ENCODE results near the gene FERMT1. TPM values are rescaled to one million over a fixed set of nuclear protein-coding genes. Genes with fewer than 3 reads are reported as not detected.
"Not testable (repeated sequence)": the region's sequence is repeated elsewhere in the genome, so short reads cannot be mapped to it uniquely, and the experiment has no call there.

The FERMT1 gene
- total and polyA plus RNA-seq, 11 donors, result 0.06 to 2.4 (median 1.1) TPM; not detected in 1

DNA sequence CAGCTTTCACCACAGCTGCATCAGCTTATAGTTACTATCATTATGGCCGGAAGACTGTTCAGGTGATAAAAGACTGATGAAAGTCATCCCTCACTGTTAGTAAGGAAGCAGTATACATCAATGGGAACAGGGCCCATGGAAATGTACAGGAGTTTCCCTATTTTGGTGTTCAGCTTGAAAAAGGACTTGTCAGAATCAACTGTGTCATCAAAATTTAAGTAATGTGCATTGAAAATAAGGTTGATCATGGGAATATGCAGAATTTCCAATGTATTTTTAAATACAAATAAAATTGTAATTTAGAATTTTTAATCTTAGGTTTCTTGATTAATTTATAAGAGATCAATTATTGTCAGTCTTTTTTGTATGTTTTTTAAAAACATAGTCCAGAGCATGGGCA lies 85.7 kb downstream of the FERMT1 start:
- Histone ChIP-seq H3K9me3 (no peaks in the 10 kb centered on the region), H3K4me1 (peaks cover 0 to 56% (median 12%) of the 10 kb centered on the region in 12 donors), H3K27ac (peak overlapping the region in 6 of 12 donors; percentile 4 to 76 (median 40)), H3K36me3 (peaks cover 0 to 95% (median 84%) of the 10 kb centered on the region in 9 donors), H3K4me3 (no peak overlapping the region), H3K27me3 (no peaks in the 10 kb centered on the region)
- ATAC-seq, result no peak
- intact Hi-C loops (cut with DNase I), result no loop called here
- WGBS, 4 donors, result 51 to 70% (median 64%) methylated on average over 1 of the region's 1 CpG
- DNase-seq, result no peak
- no peak for TF ChIP-seq POLR2A (IDR thresholded peaks at IDR 0.05)
- TF ChIP-seq, protein P1, sequence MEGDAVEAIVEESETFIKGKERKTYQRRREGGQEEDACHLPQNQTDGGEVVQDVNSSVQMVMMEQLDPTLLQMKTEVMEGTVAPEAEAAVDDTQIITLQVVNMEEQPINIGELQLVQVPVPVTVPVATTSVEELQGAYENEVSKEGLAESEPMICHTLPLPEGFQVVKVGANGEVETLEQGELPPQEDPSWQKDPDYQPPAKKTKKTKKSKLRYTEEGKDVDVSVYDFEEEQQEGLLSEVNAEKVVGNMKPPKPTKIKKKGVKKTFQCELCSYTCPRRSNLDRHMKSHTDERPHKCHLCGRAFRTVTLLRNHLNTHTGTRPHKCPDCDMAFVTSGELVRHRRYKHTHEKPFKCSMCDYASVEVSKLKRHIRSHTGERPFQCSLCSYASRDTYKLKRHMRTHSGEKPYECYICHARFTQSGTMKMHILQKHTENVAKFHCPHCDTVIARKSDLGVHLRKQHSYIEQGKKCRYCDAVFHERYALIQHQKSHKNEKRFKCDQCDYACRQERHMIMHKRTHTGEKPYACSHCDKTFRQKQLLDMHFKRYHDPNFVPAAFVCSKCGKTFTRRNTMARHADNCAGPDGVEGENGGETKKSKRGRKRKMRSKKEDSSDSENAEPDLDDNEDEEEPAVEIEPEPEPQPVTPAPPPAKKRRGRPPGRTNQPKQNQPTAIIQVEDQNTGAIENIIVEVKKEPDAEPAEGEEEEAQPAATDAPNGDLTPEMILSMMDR (IDR thresholded peaks at IDR 0.05), result no peak

DNA sequence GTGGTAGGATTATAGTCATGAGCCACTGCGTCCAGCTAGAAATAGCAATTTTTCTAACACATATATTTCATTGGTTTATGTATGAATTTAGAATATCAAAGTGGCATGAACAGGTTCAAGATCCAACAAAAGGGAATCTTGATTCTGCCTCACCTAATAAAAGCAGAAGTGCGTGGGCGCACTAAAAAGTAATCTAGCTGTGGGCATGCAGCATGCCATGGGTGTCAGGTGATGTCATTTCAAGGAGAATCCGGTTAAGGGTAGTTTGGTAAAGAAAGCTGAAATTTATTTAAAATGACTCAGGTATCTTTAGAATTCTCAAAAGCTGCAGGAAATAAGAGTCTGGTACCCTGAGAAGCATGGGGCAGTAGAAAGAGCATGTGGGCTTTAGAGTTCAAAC lies 86.6 kb downstream of the FERMT1 start:
- DNase-seq (no peak), ATAC-seq (no peak)
- WGBS, 4 donors, result 90 to 96% (median 95%) methylated on average over 4 of the region's 4 CpGs
- Histone ChIP-seq H3K27ac (peak overlapping the region in 6 of 12 donors; percentile 47 to 90 (median 77)), H3K9me3 (no peaks in the 10 kb centered on the region), H3K27me3 (no peaks in the 10 kb centered on the region), H3K36me3 (peaks cover 0 to 88% (median 76%) of the 10 kb centered on the region in 9 donors), H3K4me3 (no peak overlapping the region), H3K4me1 (peaks cover 0 to 63% (median 15%) of the 10 kb centered on the region in 12 donors)
- TF ChIP-seq, protein P1 (IDR thresholded peaks at IDR 0.05), result no peak
- TF ChIP-seq POLR2A (IDR thresholded peaks at IDR 0.05), result no peak
- intact Hi-C loops (cut with DNase I), result no loop called here

DNA sequence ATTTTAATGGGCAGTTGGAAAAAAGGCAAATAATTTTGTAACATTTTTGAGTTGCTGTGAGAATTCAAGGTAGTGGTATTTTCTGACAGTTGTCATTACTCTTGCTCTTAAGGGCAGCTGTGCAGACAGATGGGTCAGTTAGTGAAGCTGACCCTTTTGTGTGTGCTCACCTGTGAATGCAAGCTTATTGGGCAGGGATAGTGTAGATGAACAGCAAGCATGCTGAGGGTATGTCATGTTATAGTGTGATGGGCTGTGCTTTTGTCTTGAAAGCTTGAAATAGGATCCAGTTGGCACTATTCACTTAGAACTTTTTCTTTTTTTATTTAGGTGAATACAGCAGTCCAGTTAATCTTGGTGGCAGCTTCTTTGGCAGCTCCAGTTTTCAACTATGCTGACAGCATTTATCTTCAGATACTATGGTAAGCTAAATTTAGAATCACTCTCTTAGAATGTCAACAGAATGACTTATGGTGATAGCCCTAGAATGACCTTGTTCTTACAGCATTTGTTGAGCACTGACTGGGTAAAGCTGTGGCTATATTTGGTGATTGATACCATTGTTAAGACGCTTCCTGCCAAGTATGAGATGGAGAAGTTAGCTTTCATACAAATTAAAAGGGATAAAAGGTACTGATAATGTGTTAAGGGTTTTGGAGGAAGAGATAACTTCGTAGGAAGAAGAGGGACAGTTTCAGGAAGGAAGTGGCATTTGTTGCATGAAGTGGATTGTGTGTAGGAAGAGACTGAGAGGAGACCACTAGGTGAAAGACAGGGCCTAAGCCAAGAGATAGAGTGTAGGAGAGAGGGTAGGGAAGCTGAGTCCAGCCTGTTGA lies 88.5 kb downstream of the FERMT1 start:
- intact Hi-C loops (cut with DNase I), result loop anchor here in 1 of 10 donors (2.0 kb wide), 1 partner anchor 26 kb away; no protein-coding TSS in a partner anchor
- DNase-seq (peak in 1 of 5 donors; percentile 18), ATAC-seq (peak; percentile 87 to 91 (median 89))
- no peaks in the 10 kb centered on the region for H3K27me3 ChIP-seq
- H3K4me1 ChIP-seq, result peaks cover 0 to 75% (median 17%) of the 10 kb centered on the region in 12 donors
- H3K27ac ChIP-seq, result peak overlapping the region; percentile 39 to 90 (median 74)
- peaks cover 0 to 70% (median 58%) of the 10 kb centered on the region in 9 donors for H3K36me3 ChIP-seq
- H3K4me3 ChIP-seq, result no peak overlapping the region
- WGBS, 4 donors, result 23 to 30% (median 25%) methylated on average over 2 of the region's 2 CpGs
- no peaks in the 10 kb centered on the region for H3K9me3 ChIP-seq
- no peak for TF ChIP-seq POLR2A (IDR thresholded peaks at IDR 0.05)
- TF ChIP-seq, protein P1 (IDR thresholded peaks at IDR 0.05), result no peak

DNA sequence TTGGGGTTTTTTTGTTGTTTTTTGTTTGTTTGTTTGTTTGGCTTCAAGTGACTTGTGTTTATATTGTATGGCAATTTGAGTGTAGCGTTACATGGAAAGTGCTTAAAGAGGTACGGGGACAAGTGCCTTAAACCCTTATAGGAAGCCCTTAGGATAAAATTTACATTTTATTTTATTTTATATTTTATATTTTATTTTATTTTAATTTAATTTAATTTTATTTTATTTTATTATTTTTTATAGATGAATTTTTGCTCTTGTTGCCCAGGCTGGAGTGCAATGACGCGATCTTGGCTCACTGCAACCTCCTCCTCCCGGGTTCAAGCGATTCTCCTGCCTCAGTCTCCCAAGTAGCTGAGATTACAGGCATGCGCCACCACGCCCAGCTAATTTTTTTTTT lies 89.9 kb downstream of the FERMT1 start:
- DNase-seq; intact Hi-C loops (cut with DNase I); H3K27me3 ChIP-seq; ATAC-seq; H3K9me3 ChIP-seq; H3K4me3 ChIP-seq: not testable (repeated sequence)
- H3K36me3 ChIP-seq, result peaks cover 0 to 63% (median 52%) of the 10 kb centered on the region in 9 donors
- H3K27ac ChIP-seq, result peak overlapping the region in 6 of 12 donors; percentile 22 to 84 (median 66)
- 93 to 97% (median 95%) methylated on average over 8 of the region's 8 CpGs for WGBS, 4 donors
- H3K4me1 ChIP-seq, result peaks cover 0 to 74% (median 20%) of the 10 kb centered on the region in 12 donors
